ENCODE results near the gene EDNRB. TPM values are rescaled to one million over a fixed set of nuclear protein-coding genes. Genes with fewer than 3 reads are reported as not detected.

EDNRB gene
- total RNA-seq, 1 experiment from 2014 or later, result 19.2 TPM

GRCh38 chr13:77860507-77860981 is 58.1 kb downstream of the EDNRB start:
- no peak overlapping the region for H3K4me3 Mint-ChIP-seq (ENCODE audit: unreplicated experiment)
- intact Hi-C loops (cut with micrococcal nuclease; ENCODE audit: unreplicated experiment), result no loop called here
- Histone ChIP-seq H3K36me3 (ENCODE audit: control insufficient read depth, insufficient read depth, low read length) (no peaks in the 10 kb centered on the region), H3K4me3 (ENCODE audit: low read depth, low read length) (no peak overlapping the region), H3K4me1 (no peaks in the 10 kb centered on the region), H3K27me3 (replicated peaks; ENCODE audit: control insufficient read depth, insufficient read depth, low read length) (no peaks in the 10 kb centered on the region), H3K9me3 (no peaks in the 10 kb centered on the region)
- no peaks in the 10 kb centered on the region for H3K9me3 Mint-ChIP-seq (ENCODE audit: unreplicated experiment)
- peaks cover 13% of the 10 kb centered on the region for H3K27me3 Mint-ChIP-seq (ENCODE audit: insufficient read depth, unreplicated experiment)
- BruUV-seq (replicated peaks), result no TSS peak
- ChIA-PET CTCF (no interaction called here), POLR2A (no interaction called here)
- H3K27ac Mint-ChIP-seq (ENCODE audit: unreplicated experiment), result no peak overlapping the region
- no peak for DNase-seq
- H3K36me3 Mint-ChIP-seq (ENCODE audit: insufficient read depth, unreplicated experiment), result no peaks in the 10 kb centered on the region
- no peaks in the 10 kb centered on the region for H3K4me1 Mint-ChIP-seq (ENCODE audit: low read depth, unreplicated experiment)
- no peak for TF ChIP-seq CTCF (IDR thresholded peaks at IDR 0.05; ENCODE audit: insufficient read depth in 1 of 2, low read depth in 1 of 2, low read length in 1 of 2, severe bottlenecking in 1 of 2, unreplicated experiment in 1 of 2)

GRCh38 chr13:77859450-77859849 is 59.2 kb downstream of the EDNRB start:
- intact Hi-C loops (cut with micrococcal nuclease; ENCODE audit: unreplicated experiment), result no loop called here
- no peaks in the 10 kb centered on the region for H3K36me3 ChIP-seq (ENCODE audit: control insufficient read depth, insufficient read depth, low read length)
- BruUV-seq (replicated peaks), result no TSS peak
- H3K27ac Mint-ChIP-seq (ENCODE audit: unreplicated experiment), result no peak overlapping the region
- H3K27me3 Mint-ChIP-seq (ENCODE audit: insufficient read depth, unreplicated experiment), result peaks cover 13% of the 10 kb centered on the region
- H3K4me3 ChIP-seq (ENCODE audit: low read depth, low read length), result no peak overlapping the region
- ChIA-PET CTCF (no interaction called here), POLR2A (no interaction called here)
- no peak for DNase-seq
- H3K4me3 Mint-ChIP-seq (ENCODE audit: unreplicated experiment), result no peak overlapping the region
- H3K9me3 ChIP-seq, result no peaks in the 10 kb centered on the region
- no peaks in the 10 kb centered on the region for H3K27me3 ChIP-seq (replicated peaks; ENCODE audit: control insufficient read depth, insufficient read depth, low read length)
- no peak for TF ChIP-seq CTCF (IDR thresholded peaks at IDR 0.05; ENCODE audit: insufficient read depth in 1 of 2, low read depth in 1 of 2, low read length in 1 of 2, severe bottlenecking in 1 of 2, unreplicated experiment in 1 of 2)
- no peaks in the 10 kb centered on the region for H3K9me3 Mint-ChIP-seq (ENCODE audit: unreplicated experiment)
- no peaks in the 10 kb centered on the region for H3K4me1 Mint-ChIP-seq (ENCODE audit: low read depth, unreplicated experiment)
- H3K36me3 Mint-ChIP-seq (ENCODE audit: insufficient read depth, unreplicated experiment), result no peaks in the 10 kb centered on the region
- H3K4me1 ChIP-seq, result no peaks in the 10 kb centered on the region

GRCh38 chr13:77857531-77858209 is 61.0 kb downstream of the EDNRB start:
- no peaks in the 10 kb centered on the region for H3K27me3 ChIP-seq (replicated peaks; ENCODE audit: control insufficient read depth, insufficient read depth, low read length)
- H3K4me3 ChIP-seq (ENCODE audit: low read depth, low read length), result no peak overlapping the region
- POLR2A ChIA-PET, result no interaction called here
- intact Hi-C loops (cut with micrococcal nuclease; ENCODE audit: unreplicated experiment), result no loop called here
- no peaks in the 10 kb centered on the region for H3K9me3 Mint-ChIP-seq (ENCODE audit: unreplicated experiment)
- BruUV-seq (replicated peaks), result no TSS peak
- CTCF ChIA-PET, result no interaction called here
- no peaks in the 10 kb centered on the region for H3K9me3 ChIP-seq
- no peak for TF ChIP-seq CTCF (IDR thresholded peaks at IDR 0.05; ENCODE audit: insufficient read depth in 1 of 2, low read depth in 1 of 2, low read length in 1 of 2, severe bottlenecking in 1 of 2, unreplicated experiment in 1 of 2)
- H3K4me1 Mint-ChIP-seq (ENCODE audit: low read depth, unreplicated experiment), result no peaks in the 10 kb centered on the region
- no peak overlapping the region for H3K27ac Mint-ChIP-seq (ENCODE audit: unreplicated experiment)
- no peak for DNase-seq
- peaks cover 12% of the 10 kb centered on the region for H3K27me3 Mint-ChIP-seq (ENCODE audit: insufficient read depth, unreplicated experiment)
- H3K4me3 Mint-ChIP-seq (ENCODE audit: unreplicated experiment), result no peak overlapping the region
- no peaks in the 10 kb centered on the region for H3K4me1 ChIP-seq
- H3K36me3 Mint-ChIP-seq (ENCODE audit: insufficient read depth, unreplicated experiment), result no peaks in the 10 kb centered on the region
- no peaks in the 10 kb centered on the region for H3K36me3 ChIP-seq (ENCODE audit: control insufficient read depth, insufficient read depth, low read length)

Data from Caco-2 (cell line).